K562 treated with DMSO at 1 percent for 12 hours (cell line): ENCODE measurements around the gene FARSB. TPM values are rescaled to one million over a fixed set of nuclear protein-coding genes. Genes with fewer than 3 reads are reported as not detected.

Source experiments
- total RNA-seq: library from RNA; unstranded; fragments of 300-600 nt; gene quantifications from 2 replicates; pipeline ENCODE4 v1.2.3, GENCODE V29; 2022; ENCODE audit not compliant: insufficient read depth

The FARSB gene
- 8.5 and 16.6 TPM in 2 replicates for total RNA-seq

GRCh38 chr2:222655787-222656525 lies at the start of gene FARSB:
TSS of gene FARSB (minus strand) at chr2:222656092. CDS start at chr2:222656073, 19 bp downstream.

GRCh38 chr2:222671259-222672067 lies 15.6 kb upstream of the FARSB start, which contains the start of gene MOGAT1:
TSS of gene MOGAT1 (plus strand) at chr2:222671658. CDS start at chr2:222671786, 128 bp downstream.

Other genes starting within 250 kb of the FARSB start
- not detected in 2 replicates for gene SGPP2, start 231.5 kb downstream of the FARSB start, total RNA-seq
- not detected in 2 replicates for gene MOGAT1, start 15.6 kb upstream of the FARSB start, total RNA-seq
- 31.5 and 67.2 TPM in 2 replicates for gene ACSL3, start 204.9 kb upstream of the FARSB start, total RNA-seq